Measurements from ENCODE around the gene PKP3.
"Not testable (repeated sequence)": the region's sequence is repeated elsewhere in the genome, so short reads cannot be mapped to it uniquely, and the experiment has no call there.

The PKP3 gene

DNA sequence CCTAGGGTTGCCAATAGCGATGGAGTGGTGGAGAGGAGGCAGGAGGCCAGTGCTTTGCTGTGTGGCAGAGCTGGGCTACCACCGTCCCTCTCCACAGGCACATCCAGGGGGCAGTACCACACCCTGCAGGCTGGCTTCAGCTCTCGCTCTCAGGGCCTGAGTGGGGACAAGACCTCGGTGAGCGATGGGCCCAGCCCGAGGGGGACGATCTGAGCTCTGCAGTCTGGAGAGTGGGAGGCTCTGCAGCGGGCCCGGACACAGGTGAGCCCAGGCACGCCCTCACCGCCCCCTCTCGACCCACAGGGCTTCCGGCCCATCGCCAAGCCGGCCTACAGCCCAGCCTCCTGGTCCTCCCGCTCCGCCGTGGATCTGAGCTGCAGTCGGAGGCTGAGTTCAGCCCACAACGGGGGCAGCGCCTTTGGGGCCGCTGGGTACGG is 2.5 kb downstream of the PKP3 start:
- DNase-seq: no peak

GRCh38 chr11:396948-397548 is 3.0 kb downstream of the PKP3 start:
- no peak for DNase-seq

DNA sequence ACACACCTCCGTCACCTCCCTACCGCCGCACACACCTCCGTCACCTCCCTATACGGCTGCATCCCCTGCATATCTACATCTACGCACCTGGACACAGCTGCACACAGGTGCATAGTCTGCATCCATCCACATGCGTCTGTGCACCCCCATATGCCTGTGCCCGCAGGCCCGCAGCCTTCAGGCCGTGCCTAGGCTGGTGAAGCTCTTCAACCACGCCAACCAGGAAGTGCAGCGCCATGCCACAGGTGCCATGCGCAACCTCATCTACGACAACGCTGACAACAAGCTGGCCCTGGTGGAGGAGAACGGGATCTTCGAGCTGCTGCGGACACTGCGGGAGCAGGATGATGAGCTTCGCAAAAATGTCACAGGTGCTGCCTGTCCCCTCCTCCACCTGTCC is 4.8 kb downstream of the PKP3 start:
- DNase-seq: no peak

DNA sequence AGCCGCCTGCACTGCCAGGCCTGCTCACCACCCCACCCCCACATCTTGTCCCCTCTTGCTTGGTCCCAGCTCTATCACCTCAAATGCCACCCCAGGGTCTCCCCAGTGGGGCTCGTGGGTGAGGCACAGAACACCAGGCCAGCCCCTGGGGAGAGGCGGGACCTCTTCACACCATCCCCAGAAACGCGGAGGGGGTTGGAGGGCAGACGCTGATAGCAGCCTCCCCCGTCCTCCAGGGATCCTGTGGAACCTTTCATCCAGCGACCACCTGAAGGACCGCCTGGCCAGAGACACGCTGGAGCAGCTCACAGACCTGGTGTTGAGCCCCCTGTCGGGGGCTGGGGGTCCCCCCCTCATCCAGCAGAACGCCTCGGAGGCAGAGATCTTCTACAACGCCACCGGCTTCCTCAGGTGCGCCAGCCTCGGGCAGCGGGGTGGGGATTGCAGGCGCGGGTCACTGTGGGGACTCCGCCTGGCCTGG is 5.8 kb downstream of the PKP3 start:
- DNase-seq: no peak

DNA sequence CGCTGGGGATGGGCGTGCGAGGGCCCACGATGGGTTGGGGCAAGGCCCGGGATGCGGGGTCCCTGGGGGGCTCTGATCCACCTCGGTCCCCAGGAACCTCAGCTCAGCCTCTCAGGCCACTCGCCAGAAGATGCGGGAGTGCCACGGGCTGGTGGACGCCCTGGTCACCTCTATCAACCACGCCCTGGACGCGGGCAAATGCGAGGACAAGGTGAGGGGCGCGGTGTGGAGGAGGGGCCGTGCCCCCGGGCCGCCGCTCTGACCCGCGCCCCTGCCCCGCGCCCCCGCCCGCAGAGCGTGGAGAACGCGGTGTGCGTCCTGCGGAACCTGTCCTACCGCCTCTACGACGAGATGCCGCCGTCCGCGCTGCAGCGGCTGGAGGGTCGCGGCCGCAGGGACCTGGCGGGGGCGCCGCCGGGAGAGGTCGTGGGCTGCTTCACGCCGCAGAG is 6.3 kb downstream of the PKP3 start:
- DNase-seq: no peak

- DNase-seq: not testable (repeated sequence)
Observed at GRCh38 chr11:401196-401595, 7.2 kb downstream of the PKP3 start.

DNA sequence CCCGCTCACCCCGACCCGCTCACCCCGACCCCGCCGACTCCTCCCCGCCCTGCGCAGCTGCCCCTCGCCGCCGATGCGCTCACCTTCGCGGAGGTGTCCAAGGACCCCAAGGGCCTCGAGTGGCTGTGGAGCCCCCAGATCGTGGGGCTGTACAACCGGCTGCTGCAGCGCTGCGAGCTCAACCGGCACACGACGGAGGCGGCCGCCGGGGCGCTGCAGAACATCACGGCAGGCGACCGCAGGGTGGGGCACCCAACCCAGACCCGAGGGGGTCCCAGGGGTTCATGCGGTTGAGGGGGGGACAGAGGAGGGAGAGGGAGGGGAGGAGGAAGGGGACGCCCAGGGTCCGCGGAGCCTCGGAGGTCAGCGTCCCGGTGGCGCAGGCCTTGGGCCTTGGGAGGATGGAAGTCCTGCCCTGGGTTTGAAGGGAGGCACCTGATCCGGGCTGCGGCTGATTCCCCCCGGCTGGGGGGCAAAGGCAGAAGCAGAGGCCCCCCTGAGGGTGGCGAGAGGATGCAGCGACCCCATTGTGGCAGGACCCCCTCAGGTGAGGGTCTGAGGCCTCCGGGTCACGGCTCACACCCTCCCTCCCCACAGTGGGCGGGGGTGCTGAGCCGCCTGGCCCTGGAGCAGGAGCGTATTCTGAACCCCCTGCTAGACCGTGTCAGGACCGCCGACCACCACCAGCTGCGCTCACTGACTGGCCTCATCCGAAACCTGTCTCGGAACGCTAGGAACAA is 9.2 kb downstream of the PKP3 start:
- no peak for DNase-seq

GRCh38 chr11:403761-404431 is 9.9 kb downstream of the PKP3 start:
- no peak for DNase-seq

GRCh38 chr11:404551-405264 is 10.7 kb downstream of the PKP3 start:
- no peak for DNase-seq

GRCh38 chr11:405323-405953 is 11.4 kb downstream of the PKP3 start:
- DNase-seq: no peak

DNA sequence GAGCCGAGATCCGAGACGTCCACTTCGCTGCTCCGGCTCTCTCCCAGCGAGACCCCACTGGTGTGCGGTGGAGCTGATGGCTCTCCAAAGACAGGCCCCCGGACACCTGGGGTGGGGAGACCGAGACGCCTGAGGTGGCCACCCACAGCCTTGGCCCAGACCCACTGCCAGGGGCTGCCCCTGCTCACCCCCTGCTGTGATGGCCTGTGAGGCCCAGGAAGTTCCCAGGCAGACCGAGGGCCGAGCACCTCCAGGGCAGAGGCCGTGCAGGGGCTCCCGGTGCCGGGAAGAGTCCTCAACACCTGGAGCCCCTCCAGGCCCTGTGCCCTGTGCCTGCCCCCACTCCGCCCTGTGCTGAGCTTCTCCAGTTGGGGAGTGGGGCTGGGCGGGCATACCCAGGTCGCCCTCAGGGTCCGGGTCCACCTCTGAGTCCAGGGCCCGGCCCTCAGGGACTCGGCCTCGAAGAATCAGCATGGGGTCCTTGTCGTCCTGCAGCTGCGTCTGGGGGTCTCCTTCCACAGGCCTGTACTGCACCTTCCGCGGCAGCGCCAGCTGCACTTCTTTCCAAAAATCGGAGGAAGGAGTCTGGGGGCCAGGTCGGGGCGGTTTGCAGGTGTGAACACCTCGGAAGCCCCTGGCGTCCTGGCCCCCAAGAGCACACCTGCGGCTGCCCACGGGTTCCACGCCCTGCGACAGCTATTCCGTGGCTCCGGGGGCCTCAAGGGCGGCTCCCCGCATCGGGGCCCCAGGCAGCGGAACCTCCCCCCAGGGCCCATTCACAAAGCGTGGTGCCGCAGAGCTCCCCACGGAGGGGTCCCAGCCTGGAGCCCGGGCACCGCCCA is 12.2 kb downstream of the PKP3 start:
- DNase-seq: no peak

DNA sequence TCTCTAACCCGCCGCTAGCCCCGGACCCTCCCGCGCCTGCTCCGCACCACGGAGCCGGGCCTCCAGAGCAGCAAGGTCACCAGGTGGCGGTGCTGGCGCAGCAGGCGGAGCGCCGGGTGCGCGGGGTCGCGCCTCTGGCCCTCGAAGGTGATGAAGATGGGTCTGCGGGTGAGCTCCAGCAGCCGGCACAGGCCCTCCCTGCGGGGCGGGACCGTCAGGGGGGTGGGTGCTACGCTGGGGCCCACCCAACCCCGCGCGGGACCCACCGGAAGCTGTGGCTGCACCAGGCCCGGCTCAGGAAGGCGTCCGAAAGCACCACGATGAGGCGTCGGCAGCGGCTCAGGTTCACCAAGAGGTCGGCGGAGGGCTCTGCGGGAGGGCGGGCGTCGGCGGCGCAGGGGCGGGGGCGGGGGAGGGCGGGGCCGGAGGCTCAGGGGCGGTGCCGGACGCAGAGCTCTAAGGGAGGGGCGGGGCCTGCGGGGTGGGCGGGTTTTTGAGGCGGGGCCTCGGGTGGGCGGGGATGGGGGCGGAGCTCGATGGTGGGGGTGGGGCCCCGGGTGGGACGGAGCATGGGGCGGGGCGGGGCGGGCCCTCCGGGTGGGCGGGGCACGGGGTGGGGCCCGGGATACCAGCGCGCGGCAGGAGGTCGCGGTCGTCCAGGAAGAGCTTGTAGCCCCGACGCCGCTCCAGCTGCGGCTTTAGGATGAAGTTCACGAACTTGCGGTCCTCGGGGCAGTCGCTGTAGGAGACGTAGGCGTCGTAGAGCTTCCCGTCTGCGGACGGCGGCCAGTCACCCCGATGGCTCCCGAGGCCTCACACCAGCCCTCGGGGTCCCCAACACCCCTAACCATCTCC is 13.0 kb downstream of the PKP3 start:
- DNase-seq: no peak

GRCh38 chr11:407651-408123 is 13.7 kb downstream of the PKP3 start:
- DNase-seq: no peak

DNA sequence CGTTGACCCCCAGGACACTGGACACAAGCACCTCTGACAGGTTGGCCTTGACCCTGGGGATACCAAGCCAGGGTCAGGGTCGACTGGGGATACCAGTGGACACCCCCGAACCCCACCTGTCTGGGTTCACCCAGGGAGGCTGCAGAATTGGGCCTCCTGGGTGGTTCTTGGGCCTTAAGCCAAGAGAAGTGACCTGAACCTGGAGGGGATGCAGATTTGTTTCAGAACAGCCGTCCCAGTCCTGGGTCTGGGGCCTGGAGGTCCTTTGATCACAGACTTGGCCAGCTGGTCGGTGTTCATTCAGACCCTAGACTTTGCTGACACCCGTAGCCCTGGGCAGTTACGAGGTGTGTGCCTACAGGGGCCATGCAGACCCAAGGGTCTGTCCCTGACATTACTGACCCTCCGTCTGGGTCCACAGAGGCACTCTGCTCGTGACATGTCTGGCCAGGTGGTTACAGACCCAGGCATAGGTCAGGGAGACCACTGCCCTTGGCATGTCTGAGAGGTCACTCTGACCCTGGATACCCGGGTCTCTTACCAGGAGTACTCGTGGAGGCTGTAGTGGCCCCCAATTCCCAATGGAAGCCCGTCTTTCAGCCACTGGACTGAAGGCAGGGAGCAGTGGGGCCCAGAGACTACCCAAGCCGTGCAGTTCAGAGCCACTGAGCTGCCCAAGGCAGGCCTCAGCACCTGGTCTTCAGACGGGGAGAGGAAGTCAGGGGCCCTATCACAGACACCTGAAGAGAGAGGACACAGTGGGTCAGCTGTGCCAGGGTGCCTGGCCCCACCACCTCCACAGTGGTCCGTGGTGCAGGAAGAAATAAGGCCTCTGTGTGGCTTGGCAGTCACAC is 14.4 kb downstream of the PKP3 start:
- no peak for DNase-seq

DNA sequence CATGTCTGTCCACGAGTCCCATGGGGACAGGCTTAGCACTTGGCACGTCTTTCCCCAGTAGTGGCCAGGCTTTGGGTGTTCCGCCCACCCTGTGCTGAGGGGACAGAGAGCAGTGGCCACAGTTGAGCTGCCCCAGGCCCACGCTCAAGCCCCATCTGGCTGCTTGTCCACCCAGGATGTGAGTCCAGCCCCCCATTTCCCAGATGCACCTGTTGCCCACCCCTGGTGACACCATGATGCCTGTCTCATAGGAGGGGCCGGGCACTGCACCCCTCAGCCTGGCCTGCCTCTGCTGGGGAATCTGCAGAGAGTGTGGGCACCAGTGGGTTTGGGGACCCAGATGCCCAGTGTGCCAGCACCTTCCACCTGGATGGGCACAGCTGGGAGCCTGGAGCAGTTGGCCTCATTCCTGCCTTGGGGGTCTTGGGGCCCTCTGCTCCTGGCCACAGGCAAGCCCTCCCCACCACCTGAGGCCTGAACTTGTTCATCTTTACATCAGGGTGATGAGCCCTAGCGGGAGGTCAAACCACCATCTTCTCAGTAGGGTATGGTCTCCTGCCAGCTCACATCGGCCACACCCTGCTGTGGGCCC is 15.1 kb downstream of the PKP3 start:
- no peak for DNase-seq

- no peak for DNase-seq
Observed at GRCh38 chr11:409600-410483, 15.8 kb downstream of the PKP3 start.

DNA sequence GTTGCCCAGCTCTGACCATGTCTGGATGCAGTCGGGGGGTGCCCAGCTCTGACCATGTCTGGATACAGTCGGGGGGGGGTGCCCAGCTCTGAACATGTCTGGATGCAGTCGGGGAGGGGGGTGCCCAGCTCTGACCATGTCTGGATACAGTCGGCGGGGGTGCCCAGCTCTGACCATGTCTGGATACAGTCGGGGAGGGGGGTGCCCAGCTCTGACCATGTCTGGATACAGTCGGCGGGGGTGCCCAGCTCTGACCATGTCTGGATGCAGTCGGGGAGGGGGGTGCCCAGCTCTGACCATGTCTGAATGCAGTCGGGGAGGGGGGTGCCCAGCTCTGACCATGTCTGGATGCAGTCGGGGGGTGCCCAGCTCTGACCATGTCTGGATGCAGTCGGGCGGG is 16.7 kb downstream of the PKP3 start:
- DNase-seq: not testable (repeated sequence)

GRCh38 chr11:411520-411919 is 17.5 kb downstream of the PKP3 start:
- not testable (repeated sequence) for DNase-seq

All from DMS79 (cell line).